DOHH2 (cell line): ENCODE data around the gene ADAP1.

ENCODE experiments used
- CTCF ChIP-seq: fragments of 200-600 bp; sonication (generic); IDR thresholded peaks from one replicate; pipeline ENCODE4 v1.5.1; 2014; ENCODE audit warnings: antibody characterized with exemption, mild to moderate bottlenecking, low read depth, low read length; ENCODE audit not compliant: poor library complexity, severe bottlenecking
- EZH2phosphoT487 ChIP-seq: fragments of 200-600 bp; sonication (generic); IDR thresholded peaks from 2 replicates; pipeline ENCODE4 v1.6.1; 2017; ENCODE audit warnings: borderline replicate concordance, mild to moderate bottlenecking, antibody characterized with exemption, low read length, moderate library complexity, mixed read lengths

GRCh38 chr7:952548-953441 lies 1.7 kb downstream of the ADAP1 start:
- TF ChIP-seq EZH2phosphoT487 = no peak
- no peak for TF ChIP-seq CTCF
